Astrocyte (in vitro differentiated cells and primary cell): Measurements from ENCODE around the gene RNASE1. TPM values are rescaled to one million over a fixed set of nuclear protein-coding genes. Genes with fewer than 3 reads are reported as not detected.

Experiments used
- DNase-seq: peaks from one replicate; pipeline ENCODE4 v3.0.0-alpha.2; 2010; ENCODE audit warnings: low read depth
- FAIRE-seq: peaks from 2 replicates; lab custom pipeline; 2011; peaks lifted over from hg19 to GRCh38; lab: Jason Lieb, UNC
- H2AFZ ChIP-seq: 2 replicates; pipeline ENCODE4 v1.6.0; 2012; ENCODE audit warnings: low read depth, low read length, inconsistent platforms
- H3K27ac ChIP-seq: 2 replicates; pipeline ENCODE4 v1.5.1; 2011; ENCODE audit warnings: low read depth, low read length, inconsistent platforms
- H3K27me3 ChIP-seq: 2 replicates; pipeline ENCODE4 v1.6.0; 2011; ENCODE audit warnings: low read length, inconsistent platforms; ENCODE audit not compliant: insufficient read depth
- H3K36me3 ChIP-seq: 2 replicates; pipeline ENCODE4 v1.5.1; 2011; ENCODE audit warnings: low read length, inconsistent platforms; ENCODE audit not compliant: insufficient read depth
- H3K4me1 ChIP-seq: 2 replicates; pipeline ENCODE4 v1.5.1; 2011; ENCODE audit warnings: low read length, inconsistent platforms; ENCODE audit not compliant: insufficient read depth
- H3K4me2 ChIP-seq: 2 replicates; pipeline ENCODE4 v1.6.0; 2012; ENCODE audit warnings: low read length, inconsistent platforms
- H3K4me3 ChIP-seq: 2 replicates; pipeline ENCODE4 v1.5.1; 2011; ENCODE audit warnings: low read depth, mild to moderate bottlenecking, low read length, inconsistent platforms; ENCODE audit not compliant: insufficient read depth
- H3K79me2 ChIP-seq: 2 replicates; pipeline ENCODE4 v1.6.0; 2012; ENCODE audit warnings: mild to moderate bottlenecking, low read length, inconsistent platforms; ENCODE audit not compliant: insufficient read depth
- H3K9ac ChIP-seq: 2 replicates; pipeline ENCODE4 v1.6.0; 2012; ENCODE audit warnings: mild to moderate bottlenecking, low read length, inconsistent platforms
- H3K9me3 ChIP-seq: 2 replicates; pipeline ENCODE4 v1.5.1; 2012; ENCODE audit warnings: low read depth, mild to moderate bottlenecking, low read length, inconsistent platforms; ENCODE audit not compliant: insufficient read depth
- H4K20me1 ChIP-seq: 2 replicates; pipeline ENCODE4 v1.6.0; 2012; ENCODE audit warnings: low read length, inconsistent platforms; ENCODE audit not compliant: insufficient read depth
- H3K27ac Mint-ChIP-seq: one replicate; pipeline ENCODE4 v1.8.0; 2021; ENCODE audit warnings: mild to moderate bottlenecking, mixed read lengths; ENCODE audit not compliant: unreplicated experiment
- H3K27me3 Mint-ChIP-seq: one replicate; pipeline ENCODE4 v1.8.0; 2021; ENCODE audit warnings: low read depth, mixed read lengths; ENCODE audit not compliant: unreplicated experiment
- H3K36me3 Mint-ChIP-seq: one replicate; pipeline ENCODE4 v1.8.0; 2021; ENCODE audit warnings: low read depth, mixed read lengths; ENCODE audit not compliant: unreplicated experiment
- H3K4me1 Mint-ChIP-seq: one replicate; pipeline ENCODE4 v1.8.0; 2021; ENCODE audit warnings: low read depth, mixed read lengths; ENCODE audit not compliant: unreplicated experiment
- H3K4me3 Mint-ChIP-seq: one replicate; pipeline ENCODE4 v1.8.0; 2021; ENCODE audit warnings: mild to moderate bottlenecking, moderate library complexity, mixed read lengths; ENCODE audit not compliant: unreplicated experiment
- H3K9me3 Mint-ChIP-seq: one replicate; pipeline ENCODE4 v1.8.0; 2021; ENCODE audit warnings: mild to moderate bottlenecking, mixed read lengths; ENCODE audit not compliant: unreplicated experiment
- CTCF ChIP-seq: IDR thresholded peaks from 2 replicates; pipeline ENCODE4 v1.5.1; 2011; ENCODE audit warnings: low read depth, mild to moderate bottlenecking, inconsistent platforms, low read length, moderate library complexity; ENCODE audit not compliant: insufficient read depth
- EZH2 ChIP-seq: IDR thresholded peaks from 2 replicates; pipeline ENCODE4 v1.6.1; 2012; ENCODE audit warnings: mild to moderate bottlenecking, low read length, inconsistent platforms; ENCODE audit not compliant: insufficient read depth
- total RNA-seq: library from RNA; stranded (reverse); gene quantifications from 2 replicates; pipeline ENCODE4 v1.2.1, GENCODE V29; 2021

Gene RNASE1
- total RNA-seq, 1 donor from 2014 or later = 4.7 TPM

- H3K9me3 Mint-ChIP-seq = peaks cover 4% of the 10 kb centered on the region
- H3K4me1 ChIP-seq = no peaks in the 10 kb centered on the region
- no peaks in the 10 kb centered on the region for H3K9me3 ChIP-seq
- H3K9ac ChIP-seq = no peak overlapping the region
- H3K4me3 ChIP-seq = no peak overlapping the region
- TF ChIP-seq EZH2 (no peak), CTCF (no peak)
- FAIRE-seq (no peak), DNase-seq (no peak)
- no peak overlapping the region for H2AFZ ChIP-seq
- H3K79me2 ChIP-seq = no peaks in the 10 kb centered on the region
- H3K27me3 ChIP-seq = no peaks in the 10 kb centered on the region
- no peaks in the 10 kb centered on the region for H3K27me3 Mint-ChIP-seq
- H3K27ac Mint-ChIP-seq = no peak overlapping the region
- no peak overlapping the region for H3K4me3 Mint-ChIP-seq
- no peaks in the 10 kb centered on the region for H3K36me3 ChIP-seq
- H3K4me1 Mint-ChIP-seq = peaks cover 8% of the 10 kb centered on the region
- H3K4me2 ChIP-seq = no peak overlapping the region
- no peak overlapping the region for H3K27ac ChIP-seq
- H4K20me1 ChIP-seq = no peaks in the 10 kb centered on the region
- no peaks in the 10 kb centered on the region for H3K36me3 Mint-ChIP-seq
Measured at GRCh38 chr14:20787025-20787424, 15.6 kb downstream of the RNASE1 start.

GRCh38 chr14:20782280-20782890, 20.3 kb downstream of the RNASE1 start:
- H3K4me3 ChIP-seq = no peak overlapping the region
- no peak for FAIRE-seq
- H3K27ac Mint-ChIP-seq = no peak overlapping the region

More at GRCh38 chr14:20782280-20782890, 20.3 kb downstream of the RNASE1 start:
- H3K4me1 ChIP-seq = no peaks in the 10 kb centered on the region
- no peak overlapping the region for H3K4me2 ChIP-seq
- Mint-ChIP-seq H3K4me3 (no peak overlapping the region), H3K27me3 (no peaks in the 10 kb centered on the region), H3K36me3 (no peaks in the 10 kb centered on the region), H3K9me3 (peaks cover 2% of the 10 kb centered on the region), H3K4me1 (peaks cover 16% of the 10 kb centered on the region)
- no peak overlapping the region for H3K27ac ChIP-seq
- H3K27me3 ChIP-seq = no peaks in the 10 kb centered on the region
- H2AFZ ChIP-seq = no peak overlapping the region
- TF ChIP-seq CTCF = no peak
- no peak for TF ChIP-seq EZH2
- no peak overlapping the region for H3K9ac ChIP-seq
- no peak for DNase-seq
- no peaks in the 10 kb centered on the region for H3K9me3 ChIP-seq
- H3K79me2 ChIP-seq = no peaks in the 10 kb centered on the region
- H4K20me1 ChIP-seq = no peaks in the 10 kb centered on the region
- no peaks in the 10 kb centered on the region for H3K36me3 ChIP-seq
